GM18861 (cell line): ENCODE data around the gene VWA3B.

Source experiments
- ATAC-seq: cut with Tn5 transposase; IDR thresholded peaks from one replicate; pipeline ENCODE4 v1.9.1; 2021; ENCODE audit not compliant: unreplicated experiment

VWA3B gene

GRCh38 chr2:98167916-98168315 lies 80.9 kb downstream of the VWA3B start:
- no peak for ATAC-seq

- no peak for ATAC-seq
Measured at GRCh38 chr2:98170076-98170475, 83.1 kb downstream of the VWA3B start.

- ATAC-seq, result no peak
Measured at GRCh38 chr2:98172150-98172765, 85.3 kb downstream of the VWA3B start.

- ATAC-seq, result no peak
Measured at GRCh38 chr2:98172951-98173350, 86.0 kb downstream of the VWA3B start.

- ATAC-seq, result no peak
Measured at GRCh38 chr2:98175811-98176210, 88.8 kb downstream of the VWA3B start.

GRCh38 chr2:98177286-98177685 lies 90.3 kb downstream of the VWA3B start:
- no peak for ATAC-seq

- no peak for ATAC-seq
Measured at GRCh38 chr2:98177986-98178385, 91.0 kb downstream of the VWA3B start.

GRCh38 chr2:98180456-98180855 lies 93.5 kb downstream of the VWA3B start:
- ATAC-seq, result no peak

GRCh38 chr2:98181346-98181745 lies 94.4 kb downstream of the VWA3B start:
- no peak for ATAC-seq

- ATAC-seq, result no peak
Measured at GRCh38 chr2:98185801-98186200, 98.8 kb downstream of the VWA3B start.

GRCh38 chr2:98187194-98187593 lies 100.2 kb downstream of the VWA3B start:
- ATAC-seq, result no peak

GRCh38 chr2:98188351-98189046 lies 101.5 kb downstream of the VWA3B start:
- ATAC-seq, result no peak

- ATAC-seq, result no peak
Measured at GRCh38 chr2:98191883-98192282, 104.9 kb downstream of the VWA3B start.

- no peak for ATAC-seq
Measured at GRCh38 chr2:98201576-98201975, 114.6 kb downstream of the VWA3B start.

- ATAC-seq, result no peak
Measured at GRCh38 chr2:98205889-98206288, 118.9 kb downstream of the VWA3B start.

- no peak for ATAC-seq
Measured at GRCh38 chr2:98212092-98213000, 125.4 kb downstream of the VWA3B start.

- ATAC-seq, result no peak
Measured at GRCh38 chr2:98216616-98217015, 129.6 kb downstream of the VWA3B start.

GRCh38 chr2:98219152-98219551 lies 132.2 kb downstream of the VWA3B start:
- ATAC-seq, result no peak

GRCh38 chr2:98233941-98234340 lies 147.0 kb downstream of the VWA3B start:
- ATAC-seq, result no peak

- ATAC-seq, result no peak
Measured at GRCh38 chr2:98234776-98235175, 147.8 kb downstream of the VWA3B start.

GRCh38 chr2:98236935-98237334 lies 150.0 kb downstream of the VWA3B start:
- no peak for ATAC-seq
